ENCODE data around the gene SGMS1. TPM values are rescaled to one million over a fixed set of nuclear protein-coding genes. Genes with fewer than 3 reads are reported as not detected.

The SGMS1 gene
- total RNA-seq, 2 experiments from 2014 or later = 17.1 to 19.3 TPM

DNA sequence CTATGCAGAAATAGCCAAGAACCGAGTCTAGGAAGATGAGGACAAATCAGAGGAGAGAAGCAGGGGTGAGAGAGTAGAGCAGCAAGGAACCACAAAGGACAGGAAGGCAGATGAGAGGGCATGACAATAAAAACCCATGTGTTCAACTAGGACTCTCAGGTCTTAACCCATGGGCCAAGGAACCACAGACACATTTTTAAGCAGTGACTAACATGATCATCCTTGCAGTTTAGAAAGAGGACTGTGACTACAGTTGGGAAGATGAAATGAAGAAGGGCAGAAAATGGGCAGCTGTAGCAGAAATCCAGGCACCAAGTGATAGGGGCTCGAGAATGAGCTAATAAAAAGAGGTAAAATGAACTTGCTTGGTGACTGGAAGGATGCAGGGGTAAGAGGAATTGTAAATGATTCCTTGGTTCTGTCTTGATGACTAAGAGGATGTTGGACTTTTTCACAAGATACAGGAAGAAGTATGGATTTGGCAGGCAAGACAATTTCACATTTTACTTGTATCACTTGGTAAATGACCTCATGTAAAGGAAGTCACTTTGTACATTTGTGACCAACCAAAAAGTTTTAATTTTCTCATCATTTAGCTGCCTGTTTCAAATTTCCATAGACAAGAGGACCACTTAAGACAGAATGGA, 22.8 kb downstream of the SGMS1 start:
- Mint-ChIP-seq H3K9me3 (no peaks in the 10 kb centered on the region), H3K36me3 (ENCODE audit: low read depth) (peaks cover 4% of the 10 kb centered on the region), H3K27ac (no peak overlapping the region), H3K4me3 (no peak overlapping the region), H3K27me3 (no peaks in the 10 kb centered on the region), H3K4me1 (peaks cover 38% of the 10 kb centered on the region)
- no peak for DNase-seq
- ChIA-PET CTCF (no interaction called here), POLR2A (no interaction called here)

DNA sequence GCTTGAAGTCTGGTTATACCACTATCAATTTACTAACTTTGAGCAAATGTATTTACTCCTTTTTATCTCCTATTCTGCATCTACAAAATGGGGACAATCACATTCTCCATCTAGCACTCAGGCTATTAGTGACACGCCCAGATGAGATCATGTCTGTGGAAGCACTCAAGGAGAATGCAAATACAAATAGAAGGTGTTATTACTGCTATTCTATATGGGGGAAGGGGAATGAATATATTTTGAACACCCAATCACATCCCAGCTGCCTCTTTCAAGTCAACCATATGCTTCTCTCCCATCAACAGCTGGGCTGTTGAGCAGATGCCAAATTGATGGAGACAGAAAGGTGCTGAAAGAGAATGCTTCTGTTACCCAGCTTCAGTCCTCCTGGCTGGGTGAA, 23.5 kb downstream of the SGMS1 start:
- Mint-ChIP-seq H3K4me3 (no peak overlapping the region), H3K27ac (no peak overlapping the region), H3K9me3 (no peaks in the 10 kb centered on the region), H3K27me3 (no peaks in the 10 kb centered on the region), H3K4me1 (peaks cover 32% of the 10 kb centered on the region), H3K36me3 (ENCODE audit: low read depth) (peaks cover 4% of the 10 kb centered on the region)
- no peak for DNase-seq
- POLR2A ChIA-PET = no interaction called here
- CTCF ChIA-PET = no interaction called here

DNA sequence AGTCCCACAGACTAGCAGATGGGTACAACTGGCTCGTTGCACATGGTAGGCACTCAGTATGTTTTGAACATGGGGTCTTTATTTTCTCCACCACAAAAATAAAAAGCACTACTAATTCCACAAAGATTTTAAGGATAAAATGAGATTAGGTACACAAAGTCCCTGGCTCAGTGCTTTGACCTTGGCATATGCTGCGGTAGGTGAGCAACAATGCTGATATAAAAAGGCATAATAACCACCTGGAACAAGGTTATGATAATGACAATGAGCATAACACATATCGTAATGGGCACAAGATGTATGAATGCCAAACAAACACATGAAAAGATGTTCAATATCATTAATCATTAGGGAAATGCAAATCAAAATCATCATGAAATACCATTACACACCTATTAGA, 26.9 kb downstream of the SGMS1 start:
- H3K4me1 Mint-ChIP-seq = peaks cover 8% of the 10 kb centered on the region
- ChIA-PET POLR2A (no interaction called here), CTCF (interaction anchor here (1.1 kb wide), 1 partner anchor 101 kb away, joined by 3 read pairs; no protein-coding TSS in a partner anchor)
- no peak overlapping the region for H3K27ac Mint-ChIP-seq
- no peak overlapping the region for H3K4me3 Mint-ChIP-seq
- H3K27me3 Mint-ChIP-seq = no peaks in the 10 kb centered on the region
- H3K36me3 Mint-ChIP-seq (ENCODE audit: low read depth) = no peaks in the 10 kb centered on the region
- DNase-seq = no peak
- no peaks in the 10 kb centered on the region for H3K9me3 Mint-ChIP-seq

DNA sequence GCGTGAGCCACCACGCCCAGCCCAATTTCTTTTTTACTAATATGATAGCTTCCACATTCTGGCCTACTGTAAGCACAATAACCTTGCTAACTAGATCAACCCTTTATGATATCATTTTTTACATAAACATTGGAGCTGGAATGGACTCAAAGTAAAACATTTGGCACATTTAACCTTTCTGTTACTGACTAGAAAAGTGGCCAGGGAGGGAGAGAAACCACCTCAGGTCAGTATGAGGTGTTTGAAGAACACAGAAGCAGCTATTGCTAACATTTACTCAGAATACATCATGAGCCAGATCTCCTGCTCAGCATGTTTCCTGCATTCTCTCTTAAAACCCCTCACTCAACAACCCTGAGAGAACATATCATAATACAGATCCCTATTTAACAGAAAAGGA, 27.3 kb downstream of the SGMS1 start:
- H3K27me3 Mint-ChIP-seq = no peaks in the 10 kb centered on the region
- H3K27ac Mint-ChIP-seq = no peak overlapping the region
- H3K9me3 Mint-ChIP-seq = no peaks in the 10 kb centered on the region
- H3K36me3 Mint-ChIP-seq (ENCODE audit: low read depth) = no peaks in the 10 kb centered on the region
- peaks cover 8% of the 10 kb centered on the region for H3K4me1 Mint-ChIP-seq
- POLR2A ChIA-PET = no interaction called here
- no peak for DNase-seq
- CTCF ChIA-PET = interaction anchor here (0.6 to 0.7 kb wide), 2 partner anchors 222 to 256 kb away, joined by 3 read pairs; no protein-coding TSS in a partner anchor
- no peak overlapping the region for H3K4me3 Mint-ChIP-seq

DNA sequence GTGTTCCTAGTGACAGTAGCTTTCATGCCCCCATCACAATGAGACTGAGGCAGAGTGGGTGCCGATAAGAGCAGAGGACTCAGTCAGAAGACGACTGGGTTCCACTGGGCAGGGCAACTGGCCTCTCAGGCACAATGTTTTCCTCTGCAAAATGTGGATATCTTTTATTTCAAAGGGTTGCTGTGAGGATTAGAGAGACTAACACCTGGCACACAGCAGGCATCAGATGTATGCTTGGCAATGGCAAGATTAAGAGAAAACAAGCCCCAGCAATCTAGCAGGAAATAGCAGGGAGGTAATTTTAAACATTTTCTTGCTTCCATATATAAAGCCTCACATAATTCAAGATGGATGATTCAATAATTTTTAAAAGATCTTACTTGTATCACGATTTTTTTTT, 28.0 kb downstream of the SGMS1 start:
- H3K36me3 Mint-ChIP-seq (ENCODE audit: low read depth) = no peaks in the 10 kb centered on the region
- no peak overlapping the region for H3K27ac Mint-ChIP-seq
- ChIA-PET CTCF (interaction anchor here (0.6 to 0.7 kb wide), 2 partner anchors 222 to 256 kb away, joined by 3 read pairs; no protein-coding TSS in a partner anchor), POLR2A (no interaction called here)
- no peak overlapping the region for H3K4me3 Mint-ChIP-seq
- H3K27me3 Mint-ChIP-seq = no peaks in the 10 kb centered on the region
- H3K4me1 Mint-ChIP-seq = peaks cover 5% of the 10 kb centered on the region
- no peaks in the 10 kb centered on the region for H3K9me3 Mint-ChIP-seq
- no peak for DNase-seq

GRCh38 chr10:50593523-50594376, 30.0 kb downstream of the SGMS1 start:
- DNase-seq = no peak
- Mint-ChIP-seq H3K4me3 (no peak overlapping the region), H3K9me3 (no peaks in the 10 kb centered on the region), H3K36me3 (ENCODE audit: low read depth) (peaks cover 6% of the 10 kb centered on the region), H3K27me3 (no peaks in the 10 kb centered on the region), H3K27ac (no peak overlapping the region), H3K4me1 (no peaks in the 10 kb centered on the region)
- CTCF ChIA-PET = interaction anchor here (0.7 to 0.9 kb wide), 2 partner anchors 17 to 1994 kb away, joined by 3 read pairs; no protein-coding TSS in a partner anchor
- POLR2A ChIA-PET = no interaction called here

DNA sequence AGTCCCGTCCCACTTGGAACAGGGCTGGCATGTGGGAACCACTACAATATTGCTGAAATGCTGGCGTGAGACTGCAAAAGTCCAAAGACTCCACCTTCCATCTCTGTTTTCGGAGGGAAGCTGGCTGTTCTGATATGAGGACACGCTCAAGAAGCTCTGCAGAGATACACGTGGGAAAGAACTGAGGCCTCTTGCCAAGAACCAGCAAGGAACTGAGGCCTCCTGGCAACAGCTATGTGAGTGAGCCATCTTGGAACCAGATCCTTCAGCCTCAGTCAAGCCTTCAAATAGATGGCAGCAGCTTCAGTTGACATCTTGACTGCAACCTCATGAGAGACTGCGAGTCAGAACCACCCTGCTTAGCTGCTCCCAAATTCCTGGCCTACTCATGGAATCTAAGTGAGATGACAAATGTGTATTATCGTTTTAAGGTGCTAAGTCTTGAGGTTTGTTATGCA, 30.8 kb downstream of the SGMS1 start:
- DNase-seq = no peak
- no peaks in the 10 kb centered on the region for H3K9me3 Mint-ChIP-seq
- CTCF ChIA-PET = interaction anchor here (0.9 kb wide), 1 partner anchor 16 kb away, joined by 3 read pairs; no protein-coding TSS in a partner anchor
- POLR2A ChIA-PET = no interaction called here
- H3K27ac Mint-ChIP-seq = no peak overlapping the region
- H3K4me3 Mint-ChIP-seq = no peak overlapping the region
- H3K36me3 Mint-ChIP-seq (ENCODE audit: low read depth) = peaks cover 10% of the 10 kb centered on the region
- H3K27me3 Mint-ChIP-seq = no peaks in the 10 kb centered on the region
- H3K4me1 Mint-ChIP-seq = no peaks in the 10 kb centered on the region

DNA sequence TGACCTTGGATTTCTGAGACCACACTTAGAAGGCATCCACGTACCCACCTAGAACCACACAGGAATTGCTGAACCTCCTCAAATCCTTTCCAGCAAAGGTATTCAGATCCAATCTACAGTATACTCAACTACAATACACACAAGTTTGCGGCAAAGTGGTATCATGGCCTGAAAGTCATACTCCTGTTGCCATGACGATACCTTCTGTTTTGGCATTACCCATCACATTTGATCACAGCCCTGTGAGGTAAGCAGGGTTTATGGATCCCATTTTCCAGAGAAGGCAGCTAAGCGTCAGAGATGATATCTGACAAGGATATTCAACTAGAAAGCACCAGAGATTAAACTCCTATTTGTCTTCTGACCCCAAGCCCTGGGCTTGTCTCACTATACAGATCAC, 32.8 kb downstream of the SGMS1 start:
- POLR2A ChIA-PET = no interaction called here
- DNase-seq = no peak
- Mint-ChIP-seq H3K9me3 (no peaks in the 10 kb centered on the region), H3K27me3 (no peaks in the 10 kb centered on the region), H3K27ac (no peak overlapping the region), H3K4me3 (no peak overlapping the region), H3K4me1 (no peaks in the 10 kb centered on the region), H3K36me3 (ENCODE audit: low read depth) (peaks cover 22% of the 10 kb centered on the region)
- CTCF ChIA-PET = interaction anchor here (0.8 kb wide), 1 partner anchor 209 kb away, joined by 3 read pairs; no protein-coding TSS in a partner anchor

DNA sequence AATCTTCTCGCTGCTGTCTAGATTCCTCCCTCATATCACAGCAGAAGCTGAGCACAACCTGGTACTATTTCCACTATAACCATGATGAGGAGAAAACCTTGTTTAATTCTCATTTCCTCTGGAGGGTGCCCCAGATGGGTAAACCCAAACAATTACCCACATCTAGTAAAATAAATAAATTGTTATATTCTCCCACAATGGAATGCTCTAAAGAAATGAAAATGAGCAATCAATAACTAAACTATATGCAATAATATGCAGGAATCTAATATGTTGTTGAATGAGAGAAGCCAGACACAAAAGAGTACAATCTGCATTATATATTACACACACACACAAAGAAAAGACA, 37.0 kb downstream of the SGMS1 start:
- H3K4me3 Mint-ChIP-seq = no peak overlapping the region
- H3K4me1 Mint-ChIP-seq = no peaks in the 10 kb centered on the region
- CTCF ChIA-PET = no interaction called here
- no peak for DNase-seq
- POLR2A ChIA-PET = no interaction called here
- no peak overlapping the region for H3K27ac Mint-ChIP-seq
- peaks cover 25% of the 10 kb centered on the region for H3K36me3 Mint-ChIP-seq (ENCODE audit: low read depth)
- no peaks in the 10 kb centered on the region for H3K27me3 Mint-ChIP-seq
- no peaks in the 10 kb centered on the region for H3K9me3 Mint-ChIP-seq

DNA sequence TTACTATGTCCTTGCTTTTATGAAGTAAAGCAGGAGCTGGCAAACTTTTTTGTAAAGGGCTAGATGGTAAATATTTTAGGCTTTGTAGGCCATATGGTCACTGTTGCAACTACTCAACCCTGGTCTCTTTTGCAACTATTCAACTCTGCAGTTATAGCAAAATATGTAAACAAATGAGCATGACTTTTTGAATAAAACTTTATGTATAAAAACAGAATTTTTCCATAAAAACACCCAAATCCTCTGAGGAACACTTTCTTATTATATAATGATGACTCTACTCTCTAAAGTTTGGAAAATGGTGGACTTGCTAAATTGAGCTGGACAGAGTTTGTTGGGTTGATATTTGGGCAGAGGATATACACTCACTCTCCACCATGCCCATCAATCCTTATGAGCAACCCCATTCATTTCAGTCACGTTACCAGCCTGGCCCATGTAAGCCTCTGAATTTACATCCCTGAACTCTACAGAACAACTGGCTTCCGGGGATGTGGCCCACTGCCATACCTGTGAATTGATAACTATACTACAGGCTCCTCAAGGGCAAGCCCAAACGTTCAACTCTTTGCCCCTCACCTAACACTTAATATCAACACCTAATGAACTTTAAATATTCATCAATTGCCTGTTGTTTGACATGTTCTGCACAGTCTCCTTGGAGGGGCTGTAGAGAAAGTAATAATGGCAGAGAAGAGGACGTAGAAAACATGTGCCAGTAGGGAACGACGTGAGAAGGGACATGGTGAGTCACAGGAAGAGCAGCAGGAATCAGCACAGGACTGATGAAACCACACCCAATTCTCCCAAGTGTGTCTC, 37.6 kb downstream of the SGMS1 start:
- no peaks in the 10 kb centered on the region for H3K4me1 Mint-ChIP-seq
- no peak for DNase-seq
- H3K4me3 Mint-ChIP-seq = no peak overlapping the region
- H3K36me3 Mint-ChIP-seq (ENCODE audit: low read depth) = peaks cover 25% of the 10 kb centered on the region
- H3K27me3 Mint-ChIP-seq = no peaks in the 10 kb centered on the region
- no peaks in the 10 kb centered on the region for H3K9me3 Mint-ChIP-seq
- POLR2A ChIA-PET = no interaction called here
- no peak overlapping the region for H3K27ac Mint-ChIP-seq
- CTCF ChIA-PET = no interaction called here

- POLR2A ChIA-PET = interaction anchor here (0.6 kb wide), 1 partner anchor 39 kb away, joined by 3 read pairs; no protein-coding TSS in a partner anchor
- Mint-ChIP-seq H3K27ac (no peak overlapping the region), H3K4me3 (no peak overlapping the region)
These were observed 40.7 kb downstream of the SGMS1 start for GRCh38 chr10:50582766-50583762.

DNA sequence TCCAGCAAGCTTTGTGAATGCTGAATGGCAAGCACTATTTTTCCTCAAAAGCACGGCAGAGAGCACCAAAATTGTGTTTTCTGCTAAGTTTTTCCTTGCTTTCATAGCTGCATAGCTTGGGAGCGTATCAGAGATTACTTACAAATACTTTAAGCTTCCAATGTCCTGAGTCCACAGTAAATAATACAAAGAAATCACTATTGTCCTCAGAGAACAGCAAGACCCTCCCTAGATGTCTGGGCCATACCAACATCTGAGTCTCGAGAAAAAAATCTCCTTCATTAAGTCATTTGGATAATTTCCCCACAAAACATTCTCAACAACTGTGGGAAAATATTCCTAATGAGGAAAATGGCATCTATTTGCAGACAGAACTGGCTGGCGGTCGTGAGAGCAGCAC, 41.7 kb downstream of the SGMS1 start:
- POLR2A ChIA-PET = interaction anchor here (0.6 kb wide), 1 partner anchor 38 kb away, joined by 3 read pairs; no protein-coding TSS in a partner anchor
- Mint-ChIP-seq H3K27ac (no peak overlapping the region), H3K9me3 (no peaks in the 10 kb centered on the region), H3K27me3 (no peaks in the 10 kb centered on the region), H3K4me1 (peaks cover 2% of the 10 kb centered on the region), H3K4me3 (no peak overlapping the region), H3K36me3 (ENCODE audit: low read depth) (peaks cover 10% of the 10 kb centered on the region)
- CTCF ChIA-PET = interaction anchor here (2.7 kb wide), 1 partner anchor 12 kb away, joined by 7 read pairs; no protein-coding TSS in a partner anchor
- DNase-seq = no peak

More at GRCh38 chr10:50582766-50583762, 40.7 kb downstream of the SGMS1 start:
- H3K36me3 Mint-ChIP-seq (ENCODE audit: low read depth) = peaks cover 15% of the 10 kb centered on the region
- H3K4me1 Mint-ChIP-seq = peaks cover 2% of the 10 kb centered on the region
- no peaks in the 10 kb centered on the region for H3K9me3 Mint-ChIP-seq
- CTCF ChIA-PET = interaction anchor here (2.7 kb wide), 1 partner anchor 13 kb away, joined by 7 read pairs; no protein-coding TSS in a partner anchor
- DNase-seq = no peak
- no peaks in the 10 kb centered on the region for H3K27me3 Mint-ChIP-seq
